ENCODE data around the gene E2F3.
"Not testable (repeated sequence)": the region's sequence is repeated elsewhere in the genome, so short reads cannot be mapped to it uniquely, and the experiment has no call there.

E2F3 gene

GRCh38 chr6:20490591-20490990, 88.9 kb downstream of the E2F3 start:
- Mint-ChIP-seq H3K4me3 (no peak overlapping the region), H3K9me3 (no peaks in the 10 kb centered on the region), H3K36me3 (ENCODE audit: insufficient read depth) (peaks cover 23% of the 10 kb centered on the region), H3K27me3 (no peaks in the 10 kb centered on the region), H3K4me1 (ENCODE audit: low read depth in 2 of 2) (no peaks in the 10 kb centered on the region), H3K27ac (peak overlapping the region in 1 of 2 donors; percentile 14)
- no peak for ATAC-seq (replicated peaks)
- DNase-seq, result no peak

DNA sequence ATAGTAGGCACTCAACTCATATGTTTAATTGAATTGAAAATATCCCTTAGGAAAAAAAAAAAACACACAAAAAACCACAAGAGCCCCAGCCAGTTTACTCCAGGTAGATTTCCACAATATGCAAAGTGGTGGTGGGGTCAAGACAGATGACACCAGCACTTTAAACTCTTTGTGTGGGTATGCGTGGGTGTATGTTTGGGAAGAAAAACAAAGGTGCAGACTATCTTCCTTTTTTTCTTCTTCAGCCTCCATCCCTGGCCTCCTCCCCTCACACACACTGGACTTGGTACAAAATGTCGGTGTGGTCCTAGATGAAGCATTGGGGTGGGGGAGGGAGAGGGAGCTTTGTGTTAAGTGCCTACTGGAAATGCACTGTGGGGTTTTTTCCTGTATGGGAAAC, 90.4 kb downstream of the E2F3 start:
- Mint-ChIP-seq H3K27ac (no peak overlapping the region), H3K4me3 (no peak overlapping the region)

GRCh38 chr6:20497216-20498040, 95.7 kb downstream of the E2F3 start:
- Mint-ChIP-seq H3K27ac (no peak overlapping the region), H3K4me1 (ENCODE audit: low read depth in 2 of 2) (no peaks in the 10 kb centered on the region), H3K27me3 (no peaks in the 10 kb centered on the region), H3K36me3 (ENCODE audit: insufficient read depth) (no peaks in the 10 kb centered on the region), H3K9me3 (no peaks in the 10 kb centered on the region), H3K4me3 (no peak overlapping the region)
- ATAC-seq (replicated peaks), result no peak
- DNase-seq, result no peak

More for the DNA sequence above, 90.4 kb downstream of the E2F3 start:
- DNase-seq, result no peak
- Mint-ChIP-seq H3K4me1 (ENCODE audit: low read depth in 2 of 2) (no peaks in the 10 kb centered on the region), H3K36me3 (ENCODE audit: insufficient read depth) (peaks cover 19% of the 10 kb centered on the region), H3K9me3 (no peaks in the 10 kb centered on the region), H3K27me3 (no peaks in the 10 kb centered on the region)
- no peak for ATAC-seq (replicated peaks)

DNA sequence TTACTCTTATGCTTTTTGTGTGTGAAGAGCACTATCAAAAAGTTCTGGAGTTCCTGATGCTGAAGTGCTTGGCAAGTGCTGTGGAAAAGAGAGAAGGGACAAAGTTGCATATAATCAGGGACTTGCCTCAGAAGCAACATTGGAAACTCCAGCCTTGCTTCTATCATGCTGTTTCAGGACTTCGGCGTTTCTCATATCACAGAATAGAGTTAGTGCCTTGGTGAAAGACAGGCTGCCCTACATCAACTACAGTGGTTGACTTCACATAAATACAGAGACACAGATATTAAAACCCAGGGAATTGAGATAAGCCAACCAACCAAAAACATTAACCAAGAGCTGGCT, 96.3 kb downstream of the E2F3 start:
- H3K27me3 Mint-ChIP-seq, result no peaks in the 10 kb centered on the region
- no peaks in the 10 kb centered on the region for H3K4me1 Mint-ChIP-seq (ENCODE audit: low read depth in 2 of 2)
- H3K9me3 Mint-ChIP-seq, result no peaks in the 10 kb centered on the region
- H3K36me3 Mint-ChIP-seq (ENCODE audit: insufficient read depth), result no peaks in the 10 kb centered on the region
- ATAC-seq (replicated peaks), result no peak
- no peak overlapping the region for H3K27ac Mint-ChIP-seq
- no peak overlapping the region for H3K4me3 Mint-ChIP-seq
- DNase-seq, result no peak

GRCh38 chr6:20509212-20509611, 107.5 kb downstream of the E2F3 start:
- Mint-ChIP-seq H3K4me1 (ENCODE audit: low read depth in 2 of 2) (no peaks in the 10 kb centered on the region), H3K4me3 (no peak overlapping the region), H3K9me3 (no peaks in the 10 kb centered on the region), H3K27ac (peak overlapping the region in 1 of 2 donors; percentile 6), H3K27me3 (peaks cover 19 to 32% of the 10 kb centered on the region in 2 donors), H3K36me3 (ENCODE audit: insufficient read depth) (no peaks in the 10 kb centered on the region)
- ATAC-seq (replicated peaks) (no peak), DNase-seq (no peak)

- no peak for ATAC-seq (replicated peaks)
- Mint-ChIP-seq H3K4me1 (ENCODE audit: low read depth in 2 of 2) (no peaks in the 10 kb centered on the region), H3K4me3 (no peak overlapping the region), H3K9me3 (no peaks in the 10 kb centered on the region), H3K27ac (no peak overlapping the region), H3K36me3 (ENCODE audit: insufficient read depth) (no peaks in the 10 kb centered on the region), H3K27me3 (peaks cover 20 to 32% of the 10 kb centered on the region in 2 donors)
- DNase-seq, result no peak
Measured at GRCh38 chr6:20511852-20512251, 110.2 kb downstream of the E2F3 start.

GRCh38 chr6:20525208-20525607, 123.5 kb downstream of the E2F3 start:
- not testable (repeated sequence) for H3K4me3 Mint-ChIP-seq; DNase-seq; H3K36me3 Mint-ChIP-seq (ENCODE audit: insufficient read depth); H3K4me1 Mint-ChIP-seq (ENCODE audit: low read depth in 2 of 2); ATAC-seq (replicated peaks); H3K9me3 Mint-ChIP-seq; H3K27ac Mint-ChIP-seq
- peaks cover 22 to 24% of the 10 kb centered on the region in 2 donors for H3K27me3 Mint-ChIP-seq

- peak overlapping the region in 1 of 2 donors; percentile 20 for H3K4me3 Mint-ChIP-seq
- not testable (repeated sequence) for DNase-seq; H3K9me3 Mint-ChIP-seq; H3K27me3 Mint-ChIP-seq; H3K27ac Mint-ChIP-seq; H3K36me3 Mint-ChIP-seq (ENCODE audit: insufficient read depth); H3K4me1 Mint-ChIP-seq (ENCODE audit: low read depth in 2 of 2)
- ATAC-seq (replicated peaks), result peak; percentile 78
Measured at GRCh38 chr6:20529086-20529448, 127.4 kb downstream of the E2F3 start.

DNA sequence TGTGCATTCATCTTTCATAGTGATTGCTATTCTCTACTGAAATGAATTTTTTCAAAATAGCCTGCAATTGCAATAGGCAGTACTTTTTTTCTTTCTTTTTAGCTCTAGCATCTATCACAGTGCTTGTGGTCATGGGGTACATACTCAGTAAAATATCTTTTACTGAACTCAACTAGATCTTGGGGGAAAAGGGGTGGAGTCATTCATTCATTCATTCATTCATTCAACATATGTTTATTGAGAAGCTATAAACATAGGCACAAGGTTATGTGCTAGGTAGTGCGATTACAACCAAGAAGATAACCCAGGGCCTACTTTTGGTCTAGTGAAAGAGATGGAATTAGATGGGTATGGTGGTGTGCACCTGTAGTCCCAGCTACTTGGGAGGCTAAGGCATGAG, 131.2 kb downstream of the E2F3 start:
- DNase-seq (no peak), ATAC-seq (replicated peaks) (no peak)
- H3K9me3 Mint-ChIP-seq, result no peaks in the 10 kb centered on the region
- H3K36me3 Mint-ChIP-seq (ENCODE audit: insufficient read depth), result peaks cover 12% of the 10 kb centered on the region
- peaks cover 21 to 27% of the 10 kb centered on the region in 2 donors for H3K4me1 Mint-ChIP-seq (ENCODE audit: low read depth in 2 of 2)
- no peak overlapping the region for H3K4me3 Mint-ChIP-seq
- H3K27ac Mint-ChIP-seq, result no peak overlapping the region
- no peaks in the 10 kb centered on the region for H3K27me3 Mint-ChIP-seq

GRCh38 chr6:20533746-20534294, 132.1 kb downstream of the E2F3 start:
- H3K36me3 Mint-ChIP-seq (ENCODE audit: insufficient read depth), result peaks cover 12% of the 10 kb centered on the region
- DNase-seq (no peak), ATAC-seq (replicated peaks) (no peak)
- H3K4me1 Mint-ChIP-seq (ENCODE audit: low read depth in 2 of 2), result peaks cover 19 to 24% of the 10 kb centered on the region in 2 donors
- peak overlapping the region; percentile 98 to 99 for H3K27ac Mint-ChIP-seq
- peak overlapping the region; percentile 96 to 97 for H3K4me3 Mint-ChIP-seq
- H3K9me3 Mint-ChIP-seq, result no peaks in the 10 kb centered on the region
- H3K27me3 Mint-ChIP-seq, result no peaks in the 10 kb centered on the region

DNA sequence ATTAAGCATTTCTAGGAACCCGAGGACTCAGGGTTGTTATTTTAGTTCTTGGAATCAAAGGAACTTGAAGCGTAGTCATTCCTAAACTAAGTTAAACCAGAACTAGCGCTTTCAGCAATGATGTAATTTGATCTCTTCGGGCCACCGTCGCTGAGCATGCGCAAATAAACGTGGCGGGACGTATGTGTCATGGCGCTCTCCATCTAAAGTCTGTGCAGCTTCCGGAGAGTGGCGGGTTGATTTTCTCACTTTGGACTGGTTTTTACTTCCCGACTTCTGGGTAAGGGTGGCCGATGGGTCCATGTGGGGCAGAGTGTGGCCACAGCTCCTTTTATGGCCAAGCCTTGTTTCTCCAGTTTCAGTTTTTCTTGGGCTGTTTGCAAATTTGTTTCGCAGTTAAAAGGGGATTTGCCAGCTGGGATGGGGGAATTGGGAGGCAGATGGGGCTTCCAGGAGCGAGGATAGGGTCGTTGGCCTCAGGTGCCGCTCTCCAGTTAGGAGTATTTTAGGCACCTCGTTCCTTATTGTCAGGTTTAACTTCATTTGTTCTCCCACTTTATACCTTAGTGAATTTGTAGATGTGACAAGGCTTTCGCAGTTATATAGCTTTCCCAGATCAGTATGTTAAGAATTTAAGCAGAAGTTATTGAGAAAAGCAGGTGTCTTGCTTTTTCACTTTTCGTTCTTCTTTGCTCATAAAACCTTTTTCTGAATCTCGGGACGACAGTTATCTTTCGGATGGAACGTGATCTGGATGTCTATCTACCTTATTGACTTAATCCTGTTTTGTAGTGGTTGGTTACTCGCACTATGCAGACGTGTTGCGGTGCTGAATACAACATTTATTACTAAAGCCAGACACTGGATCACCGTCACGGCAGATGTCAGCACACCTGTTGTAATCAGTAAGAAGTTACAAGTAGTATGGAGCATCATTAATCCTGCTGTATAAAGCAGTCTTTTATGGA, 132.9 kb downstream of the E2F3 start, which contains the start of gene CDKAL1:
TSS of gene CDKAL1 (plus strand) at position 163 of the 968 bp plus-strand sequence. CDS start 11,894 bp downstream, outside the sequence.
- peak within 1 kb of the TSS; percentile 98 to 99 for H3K27ac Mint-ChIP-seq
- peak; percentile 93 for ATAC-seq (replicated peaks)
- H3K9me3 Mint-ChIP-seq, result no peaks in the 10 kb centered on the region
- H3K27me3 Mint-ChIP-seq, result no peaks in the 10 kb centered on the region
- peak; percentile 82 to 87 (median 87) for DNase-seq
- peaks cover 21 to 32% of the 10 kb centered on the region in 2 donors for H3K4me1 Mint-ChIP-seq (ENCODE audit: low read depth in 2 of 2)
- peak within 1 kb of the TSS; percentile 96 to 97 for H3K4me3 Mint-ChIP-seq
- H3K36me3 Mint-ChIP-seq (ENCODE audit: insufficient read depth), result peaks cover 15% of the 10 kb centered on the region

- H3K4me1 Mint-ChIP-seq (ENCODE audit: low read depth in 2 of 2), result peaks cover 27 to 51% of the 10 kb centered on the region in 2 donors
- H3K9me3 Mint-ChIP-seq, result no peaks in the 10 kb centered on the region
- no peak overlapping the region for H3K27ac Mint-ChIP-seq
- peaks cover 20% of the 10 kb centered on the region for H3K36me3 Mint-ChIP-seq (ENCODE audit: insufficient read depth)
- no peak overlapping the region for H3K4me3 Mint-ChIP-seq
- DNase-seq, result no peak
- no peak for ATAC-seq (replicated peaks)
- H3K27me3 Mint-ChIP-seq, result no peaks in the 10 kb centered on the region
Measured at GRCh38 chr6:20538131-20538662, 136.5 kb downstream of the E2F3 start.

DNA sequence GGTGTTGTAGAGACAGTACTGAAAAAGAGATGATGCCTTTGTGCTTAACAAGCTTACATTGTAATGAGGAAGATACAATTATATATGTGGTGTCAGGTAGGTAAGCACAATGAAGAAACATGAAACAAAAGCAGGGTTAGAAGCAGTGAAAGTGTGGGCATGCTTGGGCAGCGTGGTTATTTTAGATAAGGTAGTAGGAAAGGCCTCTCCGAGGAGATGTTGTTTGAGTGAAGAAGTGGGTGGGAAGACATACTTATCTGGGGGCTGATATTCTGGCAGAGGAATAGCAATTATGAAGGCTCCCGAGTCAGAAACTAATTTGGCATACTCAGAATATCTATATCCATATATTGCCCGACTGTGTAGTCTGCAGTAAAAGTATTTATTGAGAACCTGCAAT, 137.2 kb downstream of the E2F3 start:
- Mint-ChIP-seq H3K27ac (peak overlapping the region in 1 of 2 donors; percentile 3), H3K27me3 (no peaks in the 10 kb centered on the region), H3K36me3 (ENCODE audit: insufficient read depth) (peaks cover 20% of the 10 kb centered on the region), H3K4me3 (no peak overlapping the region), H3K4me1 (ENCODE audit: low read depth in 2 of 2) (peaks cover 27 to 51% of the 10 kb centered on the region in 2 donors), H3K9me3 (no peaks in the 10 kb centered on the region)
- no peak for ATAC-seq (replicated peaks)
- DNase-seq, result no peak
